GM19397 (cell line): ENCODE results near the gene ZNF649.

ENCODE experiments used
- ATAC-seq: cut with Tn5 transposase; IDR thresholded peaks from one replicate; pipeline ENCODE4 v1.9.1; 2021; ENCODE audit warnings: mild to moderate bottlenecking, moderate library complexity; ENCODE audit not compliant: unreplicated experiment

Gene ZNF649

DNA sequence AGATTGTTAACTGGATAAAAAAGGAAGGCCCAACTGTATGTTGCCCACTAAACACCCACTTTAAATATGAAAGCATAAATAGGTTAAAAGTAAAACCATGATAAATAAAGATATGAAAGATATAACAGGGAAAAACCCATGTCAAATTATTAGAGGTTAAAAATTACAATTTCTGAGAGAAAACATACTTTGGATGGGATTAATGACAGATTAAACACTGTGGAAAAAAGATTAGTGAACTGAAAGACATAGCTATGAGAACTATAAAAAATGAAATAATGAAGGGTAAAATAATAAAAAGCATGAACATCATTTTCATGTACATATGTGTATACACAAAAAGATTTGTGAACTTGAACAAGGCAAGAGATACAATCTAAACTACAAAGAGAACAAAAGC is 14.9 kb downstream of the ZNF649 start:
- ATAC-seq = no peak

DNA sequence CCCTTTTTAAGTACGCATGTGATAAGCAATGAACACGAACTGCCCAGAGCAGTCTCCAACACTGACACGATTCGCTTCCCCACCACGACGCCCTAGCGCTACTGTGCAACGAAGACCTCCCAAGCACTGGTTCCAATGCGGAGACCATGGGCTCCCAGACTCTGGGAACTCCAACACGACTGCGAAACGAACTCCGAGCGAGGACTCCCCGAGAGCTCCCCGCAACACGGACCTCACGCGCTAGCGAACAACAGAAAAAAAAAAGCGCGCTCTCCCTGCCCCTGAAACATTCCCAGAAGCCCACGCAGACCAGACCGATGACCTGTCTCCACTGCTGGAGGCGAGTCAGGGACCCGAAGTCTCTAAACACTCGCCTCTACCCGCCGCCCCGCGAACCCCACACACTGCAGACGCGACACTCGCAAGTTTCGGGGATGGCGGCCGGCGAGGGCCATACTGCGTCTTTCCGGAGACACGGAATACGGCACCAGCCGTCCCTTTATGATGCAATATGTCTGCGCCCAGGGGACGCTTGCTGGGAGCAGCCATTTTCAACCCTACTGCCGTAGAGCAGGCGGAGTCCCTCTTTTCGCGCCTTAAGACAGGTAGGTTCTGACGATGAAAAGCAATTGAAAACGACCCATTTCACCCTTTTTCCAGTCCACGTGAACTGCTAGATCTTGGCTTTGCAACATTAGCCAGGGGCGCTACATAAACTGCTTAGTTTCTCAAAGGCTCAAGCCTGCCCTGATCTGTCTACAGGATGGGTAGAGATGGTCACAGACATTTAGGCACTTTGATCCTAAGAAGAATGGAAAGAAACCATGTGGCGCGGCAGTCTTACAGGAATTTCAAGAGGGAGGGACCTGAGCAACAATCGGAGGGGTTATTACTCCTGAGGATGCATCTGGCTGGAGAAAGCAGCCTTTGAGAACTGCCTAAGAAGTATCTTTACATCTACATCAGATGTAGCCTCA is 17.0 kb downstream of the ZNF649 start, which contains the start of gene ZNF577:
Gene ZNF577, minus strand, starts transcription at position 430 of the 977 bp plus-strand sequence. CDS start 7,569 bp downstream, outside the sequence.
- no peak for ATAC-seq

DNA sequence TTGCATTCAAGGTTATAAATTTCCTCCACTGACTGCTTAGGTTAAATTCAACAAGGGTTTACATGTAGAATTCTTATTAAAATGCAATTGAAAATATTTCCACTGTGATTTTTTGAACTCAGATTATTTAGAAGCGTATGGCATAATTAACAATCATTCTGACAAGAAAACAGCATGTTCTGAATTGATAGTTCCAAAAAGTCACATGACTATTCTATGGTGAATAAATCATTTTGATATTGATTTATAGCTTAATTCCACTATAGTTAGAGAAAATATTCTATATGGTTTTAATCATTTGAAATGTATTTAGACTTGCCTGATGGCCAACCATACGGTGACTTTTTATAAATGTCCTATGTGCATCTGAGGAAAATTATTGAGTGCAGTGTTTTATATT is 20.1 kb downstream of the ZNF649 start:
- ATAC-seq = no peak

DNA sequence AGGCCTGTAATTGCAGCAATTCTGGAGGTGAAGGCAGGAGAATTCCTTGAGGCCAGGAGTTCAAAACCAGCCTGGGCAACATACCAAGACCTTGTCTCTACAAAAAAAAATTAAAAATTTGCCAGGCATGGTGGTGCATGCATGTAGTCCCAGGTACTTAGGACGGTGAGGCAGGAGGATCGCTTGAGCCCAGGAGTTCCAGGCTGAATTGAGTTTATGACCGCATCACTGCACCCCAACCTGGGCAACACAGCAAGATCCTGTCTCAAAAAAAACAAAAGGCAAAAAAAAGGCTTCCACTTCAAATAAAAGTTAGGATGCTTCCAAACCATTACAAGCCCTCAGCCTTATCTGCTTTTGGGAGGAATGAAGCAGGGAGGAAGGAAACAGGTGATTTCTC is 22.3 kb downstream of the ZNF649 start:
- ATAC-seq = no peak

DNA sequence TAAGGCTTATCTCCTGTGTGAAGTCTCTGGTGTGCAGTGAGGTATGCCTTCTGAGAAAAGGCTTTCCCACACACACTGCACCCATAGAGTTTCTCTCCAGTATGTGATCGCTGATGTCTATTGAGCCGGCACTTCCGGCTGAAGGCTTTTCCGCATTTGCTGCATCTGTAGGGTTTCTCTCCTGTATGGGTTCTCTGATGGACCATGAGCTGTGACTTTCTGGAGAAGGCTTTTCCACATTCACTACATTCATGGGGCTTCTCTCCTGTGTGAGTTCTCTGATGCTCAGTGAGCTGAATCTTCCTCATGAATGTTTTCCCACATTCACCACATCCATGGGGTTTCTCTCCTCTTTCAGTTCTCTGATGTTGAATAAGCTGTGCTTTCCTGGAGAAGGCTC is 31.7 kb downstream of the ZNF649 start:
- no peak for ATAC-seq

DNA sequence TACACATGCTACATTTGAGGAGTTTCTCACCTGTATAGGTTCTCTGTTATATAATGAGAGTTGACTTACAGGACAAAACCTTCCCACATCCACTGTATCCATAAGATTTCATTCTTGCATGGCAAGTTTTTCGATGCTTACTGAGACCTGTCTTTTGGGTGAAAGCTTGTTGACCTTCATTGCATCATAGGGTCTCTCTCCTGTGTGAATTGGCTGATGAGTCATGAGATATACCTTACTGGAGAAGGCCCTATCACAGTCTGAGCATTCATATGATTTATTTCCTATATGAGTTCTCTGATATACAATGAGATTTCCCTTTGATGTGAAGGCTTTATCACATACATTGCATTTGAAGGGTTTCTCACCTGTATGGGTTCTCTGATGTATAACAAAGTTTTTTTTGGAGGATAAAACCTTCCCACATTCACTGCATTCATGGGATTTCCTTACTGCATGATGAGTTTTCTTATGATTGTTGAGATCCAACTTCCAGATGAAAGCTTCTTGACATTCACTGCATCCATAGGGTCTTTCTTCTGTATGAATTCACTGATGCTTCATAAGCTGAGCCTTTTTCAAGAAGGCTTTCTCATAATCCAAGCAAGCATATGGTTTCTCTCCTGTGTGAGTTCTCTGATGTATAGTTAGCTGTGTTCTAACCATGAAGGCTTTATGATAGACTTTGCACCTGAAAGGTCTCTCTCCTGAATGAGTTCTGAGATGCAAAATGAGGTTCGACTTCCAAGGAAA is 42.8 kb downstream of the ZNF649 start:
- ATAC-seq = no peak
